HG03175 (cell line): ENCODE measurements around the gene EMX1.

ENCODE experiments used
- ATAC-seq: cut with Tn5 transposase; IDR thresholded peaks from one replicate; pipeline ENCODE4 v1.9.1; 2021; ENCODE audit warnings: mild to moderate bottlenecking, moderate library complexity; ENCODE audit not compliant: unreplicated experiment

The EMX1 gene

GRCh38 chr2:72924353-72925240, 7.3 kb downstream of the EMX1 start:
- ATAC-seq = no peak

- ATAC-seq = no peak
These were observed 8.1 kb downstream of the EMX1 start for GRCh38 chr2:72925328-72925943.

GRCh38 chr2:72926368-72926767, 9.0 kb downstream of the EMX1 start:
- no peak for ATAC-seq

- no peak for ATAC-seq
These were observed 9.6 kb downstream of the EMX1 start for GRCh38 chr2:72926811-72927465.

- ATAC-seq = no peak
These were observed 10.6 kb downstream of the EMX1 start for GRCh38 chr2:72927619-72928550.

- ATAC-seq = no peak
These were observed 11.7 kb downstream of the EMX1 start for GRCh38 chr2:72929010-72929409.

- ATAC-seq = no peak
These were observed 14.1 kb downstream of the EMX1 start for GRCh38 chr2:72931280-72931910.

GRCh38 chr2:72932045-72932740, 14.9 kb downstream of the EMX1 start:
- no peak for ATAC-seq

- ATAC-seq = no peak
These were observed 15.5 kb downstream of the EMX1 start for GRCh38 chr2:72932805-72933204.

- ATAC-seq = no peak
These were observed 15.9 kb downstream of the EMX1 start for GRCh38 chr2:72933207-72933606.

GRCh38 chr2:72933646-72934151, 16.4 kb downstream of the EMX1 start:
- ATAC-seq = no peak

GRCh38 chr2:72934683-72935610, 17.6 kb downstream of the EMX1 start:
- peak; percentile 48 for ATAC-seq

- ATAC-seq = no peak
These were observed 18.3 kb downstream of the EMX1 start for GRCh38 chr2:72935611-72935957.

GRCh38 chr2:72936660-72937355, 19.5 kb downstream of the EMX1 start:
- no peak for ATAC-seq

GRCh38 chr2:72937356-72937669, 20.0 kb downstream of the EMX1 start:
- no peak for ATAC-seq

GRCh38 chr2:72938455-72938854, 21.1 kb downstream of the EMX1 start:
- ATAC-seq = no peak

- no peak for ATAC-seq
These were observed 23.0 kb downstream of the EMX1 start for GRCh38 chr2:72940361-72940760.

- no peak for ATAC-seq
These were observed 23.5 kb downstream of the EMX1 start for GRCh38 chr2:72940786-72941185.
